HG02938 (cell line): ENCODE data around the gene SCO1.
"Not testable (repeated sequence)": the region's sequence is repeated elsewhere in the genome, so short reads cannot be mapped to it uniquely, and the experiment has no call there.

Experiments used
- ATAC-seq: cut with Tn5 transposase; IDR thresholded peaks from one replicate; pipeline ENCODE4 v1.9.1; 2021; ENCODE audit warnings: mild to moderate bottlenecking, moderate library complexity; ENCODE audit not compliant: unreplicated experiment

The SCO1 gene

DNA sequence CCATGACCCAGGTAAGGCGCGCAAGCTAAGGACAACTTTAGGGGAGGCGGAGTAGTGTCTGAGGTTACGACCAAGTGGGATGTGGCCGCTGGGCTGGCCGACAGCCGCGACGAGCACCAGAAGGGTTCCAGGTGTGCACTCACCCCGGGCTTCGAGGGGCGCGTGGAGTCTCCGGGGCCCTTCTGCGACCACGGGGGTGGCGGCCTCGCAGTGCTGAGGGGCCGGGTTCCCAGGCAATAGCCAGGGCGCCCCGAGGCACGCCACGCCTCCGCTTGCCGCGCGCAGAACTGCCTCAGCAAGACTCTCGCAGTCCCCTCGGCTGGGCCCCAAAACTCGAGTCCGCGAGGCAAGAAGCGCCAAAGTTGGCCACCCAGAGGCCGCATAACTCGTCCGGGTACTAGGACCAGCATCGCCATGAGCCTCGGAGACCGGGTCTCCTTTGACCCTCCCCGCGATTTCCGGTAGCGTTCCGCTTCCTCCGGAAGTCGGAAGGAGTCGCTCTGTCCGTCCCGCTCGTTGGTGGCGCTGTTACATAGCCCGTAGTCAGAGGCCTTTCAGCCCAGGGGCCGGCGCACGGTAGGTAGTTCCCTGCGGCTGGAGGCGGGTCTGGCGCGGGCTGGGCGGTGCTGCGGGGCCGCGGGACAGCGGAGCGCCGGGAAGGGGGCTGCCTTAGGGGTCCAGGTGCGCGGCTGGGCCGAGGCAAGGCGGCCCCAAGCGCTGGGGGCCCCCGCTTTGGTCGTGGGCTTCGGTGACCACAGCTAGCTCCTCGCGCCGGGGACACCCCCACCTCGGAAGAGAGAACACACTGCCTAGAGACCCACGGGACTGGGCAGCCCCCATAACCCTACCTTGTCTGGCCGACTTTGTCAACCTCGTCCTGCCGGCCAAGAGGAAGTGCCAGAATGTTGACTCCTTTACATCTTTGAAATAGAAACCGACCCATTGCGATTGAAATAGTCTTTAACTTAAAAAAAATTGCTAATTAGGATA is at the start of gene SCO1, which contains the start of gene ADPRM:
Gene SCO1, minus strand, starts transcription at position 442 of the 990 bp plus-strand sequence. Its CDS starts 26 bp downstream, at position 416.
Gene ADPRM, plus strand, starts transcription at position 503 of the 990 bp plus-strand sequence. CDS start 7,333 bp downstream, outside the sequence.
- peak; percentile 96 for ATAC-seq

DNA sequence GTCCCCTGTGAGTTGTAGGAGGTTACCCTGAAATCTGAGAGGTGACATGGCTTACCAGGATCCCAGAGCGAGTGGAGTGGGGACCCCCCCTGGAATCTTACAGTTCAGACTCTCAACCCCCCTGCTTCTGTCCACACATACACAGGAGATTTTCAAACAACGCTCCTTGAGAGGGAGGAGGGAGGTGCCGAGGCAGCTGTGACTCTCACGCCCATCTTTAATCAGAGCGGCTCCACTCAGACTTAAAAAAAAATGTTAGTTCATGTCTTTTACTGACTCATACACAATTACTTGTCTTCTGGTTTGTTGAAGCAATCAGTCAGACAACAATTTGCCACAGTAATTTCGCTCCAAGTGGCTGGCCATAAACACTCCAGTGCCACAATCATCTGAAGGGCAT is 47.9 kb upstream of the SCO1 start:
- no peak for ATAC-seq

GRCh38 chr17:10744501-10745000 is 47.2 kb upstream of the SCO1 start:
- ATAC-seq = no peak

DNA sequence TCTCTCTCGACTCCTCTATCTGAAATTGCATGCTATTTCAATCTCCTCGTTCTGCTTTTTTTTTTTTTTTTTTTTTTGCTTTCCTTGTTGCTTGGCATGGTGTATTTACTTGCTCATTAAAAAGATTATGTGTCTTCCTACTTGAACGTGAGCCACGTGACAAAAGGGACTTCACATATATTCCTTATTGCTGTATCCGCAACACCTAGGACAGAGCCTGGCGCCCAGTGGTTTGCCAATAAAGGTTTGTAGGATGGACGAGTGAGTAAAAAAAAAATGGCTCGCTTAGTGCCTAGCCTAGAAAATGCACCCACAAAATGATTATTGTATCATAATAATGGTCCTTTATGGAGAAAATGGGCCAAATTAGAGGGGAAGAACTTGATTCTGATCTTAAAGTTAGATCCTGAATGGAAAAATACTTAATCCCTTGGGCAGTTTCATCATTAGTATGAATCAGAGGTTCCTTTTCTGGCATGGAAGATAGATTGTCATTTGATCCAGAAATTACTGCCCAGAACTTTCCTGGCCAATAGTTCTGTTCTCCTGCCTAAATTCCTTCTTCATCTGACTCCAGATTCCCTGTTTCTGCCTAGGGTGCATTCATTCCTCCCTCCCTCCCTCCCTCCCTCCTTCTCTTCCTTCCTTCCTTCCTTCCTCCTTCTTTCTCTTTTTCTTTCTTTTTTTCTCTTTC is 46.1 kb upstream of the SCO1 start:
- ATAC-seq = no peak

DNA sequence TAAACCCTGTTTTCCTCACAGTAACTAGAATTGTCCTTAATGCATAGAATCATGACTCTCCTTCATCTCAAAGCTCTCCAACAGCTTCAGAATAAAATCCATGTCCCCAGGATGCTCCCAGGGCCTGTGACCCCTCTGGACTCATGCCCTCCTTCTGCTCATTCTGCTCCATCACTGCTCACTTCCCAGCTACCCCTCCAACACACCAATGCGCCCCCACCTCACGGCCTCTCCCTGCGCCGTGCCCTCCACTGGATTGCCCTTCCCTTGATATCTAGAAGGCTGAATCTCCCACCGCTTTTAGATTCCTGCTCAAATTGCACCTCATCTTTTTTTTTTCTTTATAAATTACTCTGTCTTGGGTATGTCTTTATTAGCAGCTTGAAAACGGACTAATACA is 45.1 kb upstream of the SCO1 start:
- no peak for ATAC-seq

- ATAC-seq = no peak
These were observed 44.2 kb upstream of the SCO1 start for GRCh38 chr17:10741416-10742135.

GRCh38 chr17:10739386-10739785 is 42.1 kb upstream of the SCO1 start:
- no peak for ATAC-seq

- no peak for ATAC-seq
These were observed 41.4 kb upstream of the SCO1 start for GRCh38 chr17:10738521-10739258.

- ATAC-seq = no peak
These were observed 40.4 kb upstream of the SCO1 start for GRCh38 chr17:10737736-10738135.

GRCh38 chr17:10737168-10737622 is 39.9 kb upstream of the SCO1 start:
- no peak for ATAC-seq

DNA sequence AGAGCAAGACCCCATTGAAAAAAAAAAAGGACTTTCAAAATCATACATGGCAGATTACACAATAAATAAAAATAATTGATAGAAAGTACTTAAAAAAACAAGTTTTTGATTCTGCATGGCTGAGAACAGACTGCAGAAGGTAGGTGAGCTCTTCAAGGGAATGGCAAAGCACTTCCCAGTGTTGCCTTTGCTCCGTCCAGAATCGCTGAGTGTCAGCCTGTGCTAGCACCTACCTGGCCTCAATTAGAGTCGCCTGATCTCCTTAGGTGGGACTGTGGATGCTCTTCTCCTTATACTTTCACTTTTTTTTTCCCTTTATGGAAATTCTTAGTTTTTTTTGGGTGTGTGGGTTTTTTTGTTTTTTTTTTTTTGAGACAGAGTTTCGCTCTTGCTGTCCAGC is 38.5 kb upstream of the SCO1 start:
- no peak for ATAC-seq

- ATAC-seq = no peak
These were observed 37.9 kb upstream of the SCO1 start for GRCh38 chr17:10735251-10735650.

DNA sequence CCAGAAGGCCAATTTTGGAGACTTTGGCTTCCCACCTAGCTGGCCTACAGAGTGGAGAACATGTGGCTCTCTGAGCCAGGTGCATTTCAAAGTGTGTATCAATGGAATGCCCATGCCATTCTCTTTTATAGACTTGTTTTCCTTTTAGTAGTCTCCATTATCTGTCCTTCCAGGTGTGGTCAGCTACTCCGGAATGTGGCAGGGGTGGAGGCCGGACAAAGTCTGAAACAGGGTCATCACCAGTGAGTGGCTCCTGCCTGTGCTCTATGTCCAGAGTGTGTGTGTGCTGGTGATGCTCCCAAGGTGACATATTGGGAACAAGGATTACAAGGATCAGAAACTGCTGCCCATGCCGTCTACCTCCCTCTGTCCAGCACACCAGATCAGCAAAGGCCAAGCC is 36.3 kb upstream of the SCO1 start:
- no peak for ATAC-seq

DNA sequence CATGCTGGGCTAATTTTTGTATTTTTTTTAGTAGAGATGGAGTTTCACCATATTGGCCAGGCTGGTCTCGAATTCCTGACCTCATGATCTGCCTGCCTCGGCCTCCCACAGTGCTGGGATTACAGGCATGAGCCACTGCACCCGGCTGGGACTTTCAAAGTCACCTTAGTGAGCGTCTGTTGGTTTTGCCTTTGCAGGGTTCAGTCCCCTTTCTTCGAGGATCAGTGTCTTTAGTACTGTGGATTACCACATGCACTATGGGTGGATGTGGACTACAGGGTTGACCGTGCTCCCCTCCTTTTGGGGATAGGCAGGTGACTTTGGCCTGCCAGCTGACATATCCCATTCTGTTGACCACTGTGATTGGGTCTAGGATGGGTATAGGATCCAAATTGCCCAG is 34.8 kb upstream of the SCO1 start:
- not testable (repeated sequence) for ATAC-seq

- no peak for ATAC-seq
These were observed 34.1 kb upstream of the SCO1 start for GRCh38 chr17:10731408-10731879.

- not testable (repeated sequence) for ATAC-seq
These were observed 32.9 kb upstream of the SCO1 start for GRCh38 chr17:10730247-10730646.

DNA sequence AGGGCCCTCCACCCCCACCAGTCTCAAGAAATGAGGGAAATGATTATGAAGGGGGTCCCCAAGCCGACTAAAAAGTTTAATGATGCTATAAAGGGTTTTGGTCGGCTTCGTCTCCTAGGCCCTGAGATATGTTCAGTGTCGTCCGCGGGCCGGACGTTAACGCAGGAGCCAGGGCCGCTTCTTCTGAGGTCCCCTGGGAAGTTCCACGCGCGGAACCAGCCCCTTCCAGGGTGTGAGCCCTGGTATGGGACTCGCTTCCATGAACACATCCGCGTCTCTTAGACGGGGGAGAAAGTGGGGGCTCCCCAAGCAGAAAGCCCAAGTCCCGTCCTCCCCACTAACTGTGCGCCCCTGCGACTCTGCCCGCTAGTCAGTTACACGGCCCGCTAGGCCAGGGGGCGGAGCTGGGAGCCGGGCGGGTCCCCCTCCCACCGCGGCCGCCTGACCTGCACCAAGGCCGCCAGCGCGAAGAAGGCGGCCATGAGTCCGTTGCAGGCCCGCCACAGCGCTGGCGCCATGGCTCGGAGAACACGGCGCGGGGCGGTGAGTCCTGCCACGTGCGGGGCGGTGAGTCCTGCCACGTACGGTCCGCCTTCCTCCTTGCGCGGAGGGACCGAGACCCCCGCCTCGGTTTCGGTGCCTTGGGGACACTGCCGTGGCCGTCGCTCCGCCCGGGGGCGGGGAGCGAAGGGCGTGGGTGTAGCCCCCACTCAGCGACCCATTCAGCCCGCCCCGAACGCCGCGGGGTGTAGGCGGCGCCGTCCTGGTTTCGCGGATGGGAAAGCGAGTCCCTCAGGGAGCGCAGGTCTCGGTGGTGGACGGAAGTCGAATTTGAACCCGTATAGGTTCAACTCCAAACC is 32.2 kb upstream of the SCO1 start, which contains the start of gene TMEM220:
Gene TMEM220, minus strand, starts transcription at position 690 of the 860 bp plus-strand sequence. Its CDS starts 172 bp downstream, at position 518.
- ATAC-seq = no peak

DNA sequence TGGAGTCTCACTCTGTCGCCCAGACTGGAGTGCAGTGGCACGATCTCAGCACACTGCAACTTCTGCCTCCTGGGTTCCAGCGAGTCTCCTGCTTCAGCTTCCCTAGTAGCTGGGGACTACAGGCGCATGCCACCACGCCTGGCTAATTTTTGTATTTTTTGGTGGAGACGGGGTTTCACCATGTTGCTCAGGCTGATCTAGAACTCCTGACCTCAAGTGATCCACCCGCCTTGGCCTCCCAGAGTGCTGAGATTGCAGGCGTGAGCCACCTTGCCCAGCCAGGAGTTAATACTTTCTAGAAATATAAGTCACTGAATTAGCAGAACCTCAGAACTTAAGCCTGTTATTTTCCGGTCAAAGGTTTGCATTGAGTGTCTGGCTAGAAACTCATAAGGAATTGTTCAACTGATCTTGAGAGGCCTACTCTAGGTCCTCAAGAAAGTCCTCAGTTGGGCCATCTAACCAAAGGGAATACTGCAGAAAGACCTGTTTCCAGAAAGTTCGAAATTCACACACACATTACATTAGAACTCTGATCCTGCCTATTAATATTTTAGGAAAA is 31.1 kb upstream of the SCO1 start:
- no peak for ATAC-seq

DNA sequence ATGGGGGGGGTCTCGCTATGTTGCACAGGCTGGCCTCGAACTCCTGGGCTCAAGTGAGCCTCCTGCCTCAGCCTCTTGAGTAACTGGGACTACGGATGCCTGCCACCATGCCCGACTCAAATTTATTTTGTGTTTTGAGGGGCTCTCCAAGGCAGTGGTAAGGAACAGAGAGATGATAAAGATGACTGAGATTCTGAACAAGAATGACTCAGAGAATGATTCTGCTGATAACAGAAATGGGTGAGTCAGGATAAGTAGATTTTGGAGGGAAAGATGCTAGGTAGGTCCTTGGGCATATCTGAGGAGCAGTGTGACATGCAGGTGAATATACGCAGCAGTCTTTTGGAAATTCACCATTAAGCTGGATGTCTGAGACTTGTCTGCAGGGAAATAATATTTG is 29.9 kb upstream of the SCO1 start:
- ATAC-seq = no peak
